ENCODE measurements around the gene THSD7B.

DNA sequence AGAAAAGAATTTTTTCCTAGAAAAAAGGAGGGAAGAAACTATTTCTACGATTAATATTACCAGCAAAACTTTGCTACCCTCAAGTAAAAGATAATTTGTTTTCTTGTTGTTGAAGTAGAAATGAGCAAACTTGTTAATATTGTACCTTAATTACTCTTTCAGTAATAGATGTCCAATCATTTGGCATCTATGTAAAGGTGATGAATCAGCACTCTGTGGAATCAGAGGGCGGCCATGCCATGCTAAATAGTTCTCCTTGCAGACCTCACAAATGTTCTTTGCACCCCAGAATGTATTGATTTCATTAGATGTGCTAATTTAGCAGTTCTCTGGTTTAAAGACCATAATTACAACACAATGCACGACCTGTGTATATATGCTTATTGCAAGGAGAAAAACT is 29.1 kb upstream of the THSD7B start:
- TF ChIP-seq, protein P1, sequence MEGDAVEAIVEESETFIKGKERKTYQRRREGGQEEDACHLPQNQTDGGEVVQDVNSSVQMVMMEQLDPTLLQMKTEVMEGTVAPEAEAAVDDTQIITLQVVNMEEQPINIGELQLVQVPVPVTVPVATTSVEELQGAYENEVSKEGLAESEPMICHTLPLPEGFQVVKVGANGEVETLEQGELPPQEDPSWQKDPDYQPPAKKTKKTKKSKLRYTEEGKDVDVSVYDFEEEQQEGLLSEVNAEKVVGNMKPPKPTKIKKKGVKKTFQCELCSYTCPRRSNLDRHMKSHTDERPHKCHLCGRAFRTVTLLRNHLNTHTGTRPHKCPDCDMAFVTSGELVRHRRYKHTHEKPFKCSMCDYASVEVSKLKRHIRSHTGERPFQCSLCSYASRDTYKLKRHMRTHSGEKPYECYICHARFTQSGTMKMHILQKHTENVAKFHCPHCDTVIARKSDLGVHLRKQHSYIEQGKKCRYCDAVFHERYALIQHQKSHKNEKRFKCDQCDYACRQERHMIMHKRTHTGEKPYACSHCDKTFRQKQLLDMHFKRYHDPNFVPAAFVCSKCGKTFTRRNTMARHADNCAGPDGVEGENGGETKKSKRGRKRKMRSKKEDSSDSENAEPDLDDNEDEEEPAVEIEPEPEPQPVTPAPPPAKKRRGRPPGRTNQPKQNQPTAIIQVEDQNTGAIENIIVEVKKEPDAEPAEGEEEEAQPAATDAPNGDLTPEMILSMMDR (CRISPR knock-in tag; IDR thresholded peaks at IDR 0.05), result no peak
- TF ChIP-seq SUZ12 (IDR thresholded peaks at IDR 0.05; ENCODE audit: low read depth, low read length), result no peak
- TF ChIP-seq, protein P2, sequence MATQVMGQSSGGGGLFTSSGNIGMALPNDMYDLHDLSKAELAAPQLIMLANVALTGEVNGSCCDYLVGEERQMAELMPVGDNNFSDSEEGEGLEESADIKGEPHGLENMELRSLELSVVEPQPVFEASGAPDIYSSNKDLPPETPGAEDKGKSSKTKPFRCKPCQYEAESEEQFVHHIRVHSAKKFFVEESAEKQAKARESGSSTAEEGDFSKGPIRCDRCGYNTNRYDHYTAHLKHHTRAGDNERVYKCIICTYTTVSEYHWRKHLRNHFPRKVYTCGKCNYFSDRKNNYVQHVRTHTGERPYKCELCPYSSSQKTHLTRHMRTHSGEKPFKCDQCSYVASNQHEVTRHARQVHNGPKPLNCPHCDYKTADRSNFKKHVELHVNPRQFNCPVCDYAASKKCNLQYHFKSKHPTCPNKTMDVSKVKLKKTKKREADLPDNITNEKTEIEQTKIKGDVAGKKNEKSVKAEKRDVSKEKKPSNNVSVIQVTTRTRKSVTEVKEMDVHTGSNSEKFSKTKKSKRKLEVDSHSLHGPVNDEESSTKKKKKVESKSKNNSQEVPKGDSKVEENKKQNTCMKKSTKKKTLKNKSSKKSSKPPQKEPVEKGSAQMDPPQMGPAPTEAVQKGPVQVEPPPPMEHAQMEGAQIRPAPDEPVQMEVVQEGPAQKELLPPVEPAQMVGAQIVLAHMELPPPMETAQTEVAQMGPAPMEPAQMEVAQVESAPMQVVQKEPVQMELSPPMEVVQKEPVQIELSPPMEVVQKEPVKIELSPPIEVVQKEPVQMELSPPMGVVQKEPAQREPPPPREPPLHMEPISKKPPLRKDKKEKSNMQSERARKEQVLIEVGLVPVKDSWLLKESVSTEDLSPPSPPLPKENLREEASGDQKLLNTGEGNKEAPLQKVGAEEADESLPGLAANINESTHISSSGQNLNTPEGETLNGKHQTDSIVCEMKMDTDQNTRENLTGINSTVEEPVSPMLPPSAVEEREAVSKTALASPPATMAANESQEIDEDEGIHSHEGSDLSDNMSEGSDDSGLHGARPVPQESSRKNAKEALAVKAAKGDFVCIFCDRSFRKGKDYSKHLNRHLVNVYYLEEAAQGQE (IDR thresholded peaks at IDR 0.05; ENCODE audit: borderline replicate concordance in 1 of 2, low read depth in 1 of 2, low read length in 2 of 2), result no peak
- TF ChIP-seq, protein P3, sequence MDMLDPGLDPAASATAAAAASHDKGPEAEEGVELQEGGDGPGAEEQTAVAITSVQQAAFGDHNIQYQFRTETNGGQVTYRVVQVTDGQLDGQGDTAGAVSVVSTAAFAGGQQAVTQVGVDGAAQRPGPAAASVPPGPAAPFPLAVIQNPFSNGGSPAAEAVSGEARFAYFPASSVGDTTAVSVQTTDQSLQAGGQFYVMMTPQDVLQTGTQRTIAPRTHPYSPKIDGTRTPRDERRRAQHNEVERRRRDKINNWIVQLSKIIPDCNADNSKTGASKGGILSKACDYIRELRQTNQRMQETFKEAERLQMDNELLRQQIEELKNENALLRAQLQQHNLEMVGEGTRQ (IDR thresholded peaks at IDR 0.05; ENCODE audit: low read depth, low read length), result no peak
- TF ChIP-seq, protein P3 (CRISPR knock-in tag; IDR thresholded peaks at IDR 0.05; ENCODE audit: borderline replicate concordance), result no peak
- TF ChIP-seq, protein P4, sequence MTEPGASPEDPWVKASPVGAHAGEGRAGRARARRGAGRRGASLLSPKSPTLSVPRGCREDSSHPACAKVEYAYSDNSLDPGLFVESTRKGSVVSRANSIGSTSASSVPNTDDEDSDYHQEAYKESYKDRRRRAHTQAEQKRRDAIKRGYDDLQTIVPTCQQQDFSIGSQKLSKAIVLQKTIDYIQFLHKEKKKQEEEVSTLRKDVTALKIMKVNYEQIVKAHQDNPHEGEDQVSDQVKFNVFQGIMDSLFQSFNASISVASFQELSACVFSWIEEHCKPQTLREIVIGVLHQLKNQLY (CRISPR knock-in tag; IDR thresholded peaks at IDR 0.05), result no peak
- TF ChIP-seq ZNF274 (CRISPR knock-in tag; IDR thresholded peaks at IDR 0.05), result no peak
- TF ChIP-seq ZFYVE20 (CRISPR knock-in tag; IDR thresholded peaks at IDR 0.05; ENCODE audit: borderline replicate concordance, low read depth), result no peak
- TF ChIP-seq ONECUT2 (CRISPR knock-in tag; IDR thresholded peaks at IDR 0.05), result no peak
- no peak for TF ChIP-seq FOXM1 (CRISPR knock-in tag; IDR thresholded peaks at IDR 0.05)
- TF ChIP-seq ZKSCAN5 (CRISPR knock-in tag; IDR thresholded peaks at IDR 0.05), result no peak
- no peak for TF ChIP-seq NR3C1 (CRISPR knock-in tag; IDR thresholded peaks at IDR 0.05)
- TF ChIP-seq MAFK (conservative IDR thresholded peaks at IDR 0.05 in 1 of 2, IDR thresholded peaks at IDR 0.05 in 1 of 2; ENCODE audit: low read length in 2 of 2), result peak; percentile 76 to 85

All from HepG2 (cell line).